Measurements from ENCODE around the gene RGS18. TPM values are rescaled to one million over a fixed set of nuclear protein-coding genes. Genes with fewer than 3 reads are reported as not detected.

Gene RGS18
- total and polyA plus RNA-seq, 2 of the 4 experiments (the other 2 are of a cell fraction): 0.09 to 0.18 TPM

DNA sequence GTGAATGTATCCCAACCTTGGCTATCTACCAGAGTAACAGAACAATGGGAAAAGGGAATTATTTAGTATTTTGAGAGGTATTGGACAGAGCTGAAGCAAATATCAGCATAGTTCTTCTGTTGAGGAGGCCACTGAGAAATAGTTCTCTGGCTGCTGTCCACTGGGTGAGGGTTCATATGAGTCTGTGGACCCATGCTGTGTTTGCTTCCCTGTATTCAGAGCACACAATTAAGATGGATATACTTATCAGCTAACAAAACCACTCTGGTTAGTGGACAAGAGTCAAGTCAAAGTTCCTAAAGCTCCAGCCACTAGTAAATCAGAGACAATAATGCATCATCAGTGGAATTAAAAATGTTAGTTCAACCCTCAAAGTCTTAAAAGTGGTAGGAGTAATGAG lies 66.1 kb downstream of the RGS18 start:
- Histone ChIP-seq H3K9ac (ENCODE audit: low read depth, low read length) (no peak overlapping the region), H2BK5ac (ENCODE audit: low read depth, low read length, poor library complexity, severe bottlenecking) (peak overlapping the region; percentile 47), H3K23ac (ENCODE audit: low read depth, low read length) (no peak overlapping the region), H3K14ac (replicated peaks; ENCODE audit: low read depth, low read length) (0 out of 2 replicates have a peak overlapping the region, but pooled peaks have one; percentile 25), H3K4me1 (ENCODE audit: control insufficient read depth, insufficient read depth, low read length) (no peaks in the 10 kb centered on the region; the same call in 1 of the 2 replicates), H3K4me2 (ENCODE audit: low read depth, low read length) (no peak overlapping the region), H2AFZ (replicated peaks; ENCODE audit: low read length, poor library complexity) (no peak overlapping the region), H3K9me3 (ENCODE audit: control insufficient read depth, insufficient read depth, low read length) (no peaks in the 10 kb centered on the region; the same call in 1 of the 2 replicates), H3K79me1 (ENCODE audit: low read depth in 1 of 2, low read length in 2 of 2) (no peaks in the 10 kb centered on the region), H4K5ac (ENCODE audit: low read depth, low read length) (peak overlapping the region; percentile 63; the same call in 1 of the 2 replicates), H4K91ac (ENCODE audit: insufficient read depth, low read depth, low read length) (no peak overlapping the region; the same call in 1 of the 2 replicates), H2AK9ac (replicated peaks; ENCODE audit: low read depth, low read length, poor library complexity) (no peak overlapping the region), H4K8ac (ENCODE audit: low read depth in 2 of 2, low read length in 2 of 2) (no peak overlapping the region), H3K27ac (ENCODE audit: insufficient read depth, low read length) (no peak overlapping the region), H4K20me1 (ENCODE audit: insufficient read depth, low read length) (no peaks in the 10 kb centered on the region), H2BK15ac (ENCODE audit: low read depth, low read length) (peak overlapping the region; percentile 85; the same call in 2 of the 3 replicates), H3K56ac (ENCODE audit: extremely low read depth, insufficient read depth, low read length) (no peak overlapping the region), H3K18ac (ENCODE audit: low read depth, low read length) (peak overlapping the region; percentile 74; the same call in 1 of the 2 replicates), H3K4me3 (ENCODE audit: insufficient read depth, low read depth, low read length) (no peak overlapping the region), H2BK120ac (ENCODE audit: low read depth, low read length) (peak overlapping the region; percentile 36), H2AK5ac (ENCODE audit: low read depth, low read length) (no peak overlapping the region), H3K36me3 (ENCODE audit: control insufficient read depth, insufficient read depth, low read length) (no peaks in the 10 kb centered on the region), H3K9me1 (ENCODE audit: insufficient read depth, low read length) (0 out of 2 replicates have a peak, but pooled peaks cover 3% of the 10 kb centered on the region), H3K4ac (ENCODE audit: low read depth, low read length) (no peak overlapping the region), H2BK20ac (ENCODE audit: low read depth, low read length) (peak overlapping the region; percentile 65; the same call in 1 of the 2 replicates), H3K27me3 (ENCODE audit: control insufficient read depth, insufficient read depth, low read length) (no peaks in the 10 kb centered on the region)
- TF ChIP-seq, protein P1, sequence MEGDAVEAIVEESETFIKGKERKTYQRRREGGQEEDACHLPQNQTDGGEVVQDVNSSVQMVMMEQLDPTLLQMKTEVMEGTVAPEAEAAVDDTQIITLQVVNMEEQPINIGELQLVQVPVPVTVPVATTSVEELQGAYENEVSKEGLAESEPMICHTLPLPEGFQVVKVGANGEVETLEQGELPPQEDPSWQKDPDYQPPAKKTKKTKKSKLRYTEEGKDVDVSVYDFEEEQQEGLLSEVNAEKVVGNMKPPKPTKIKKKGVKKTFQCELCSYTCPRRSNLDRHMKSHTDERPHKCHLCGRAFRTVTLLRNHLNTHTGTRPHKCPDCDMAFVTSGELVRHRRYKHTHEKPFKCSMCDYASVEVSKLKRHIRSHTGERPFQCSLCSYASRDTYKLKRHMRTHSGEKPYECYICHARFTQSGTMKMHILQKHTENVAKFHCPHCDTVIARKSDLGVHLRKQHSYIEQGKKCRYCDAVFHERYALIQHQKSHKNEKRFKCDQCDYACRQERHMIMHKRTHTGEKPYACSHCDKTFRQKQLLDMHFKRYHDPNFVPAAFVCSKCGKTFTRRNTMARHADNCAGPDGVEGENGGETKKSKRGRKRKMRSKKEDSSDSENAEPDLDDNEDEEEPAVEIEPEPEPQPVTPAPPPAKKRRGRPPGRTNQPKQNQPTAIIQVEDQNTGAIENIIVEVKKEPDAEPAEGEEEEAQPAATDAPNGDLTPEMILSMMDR (conservative IDR thresholded peaks at IDR 0.05; ENCODE audit: low read depth, low read length): no peak
- TF ChIP-seq NFE2L2 (IDR thresholded peaks at IDR 0.05; ENCODE audit: low read depth, low read length) (no peak), POLR2A (IDR thresholded peaks at IDR 0.05; ENCODE audit: low read depth, low read length) (no peak), RCOR1 (IDR thresholded peaks at IDR 0.05; ENCODE audit: insufficient replicate concordance, low read length) (no peak), RFX5 (IDR thresholded peaks at IDR 0.05; ENCODE audit: low read depth, low read length) (no peak), MXI1 (IDR thresholded peaks at IDR 0.05; ENCODE audit: borderline replicate concordance, low read depth, low read length) (no peak), SMC3 (IDR thresholded peaks at IDR 0.05; ENCODE audit: low read depth, low read length) (no peak), MAFK (IDR thresholded peaks at IDR 0.05; ENCODE audit: low read depth, low read length) (no peak), CEBPB (IDR thresholded peaks at IDR 0.05; ENCODE audit: low read depth, low read length) (no peak), RAD21 (IDR thresholded peaks at IDR 0.05; ENCODE audit: low read length) (no peak)
- TF ChIP-seq, protein P2, sequence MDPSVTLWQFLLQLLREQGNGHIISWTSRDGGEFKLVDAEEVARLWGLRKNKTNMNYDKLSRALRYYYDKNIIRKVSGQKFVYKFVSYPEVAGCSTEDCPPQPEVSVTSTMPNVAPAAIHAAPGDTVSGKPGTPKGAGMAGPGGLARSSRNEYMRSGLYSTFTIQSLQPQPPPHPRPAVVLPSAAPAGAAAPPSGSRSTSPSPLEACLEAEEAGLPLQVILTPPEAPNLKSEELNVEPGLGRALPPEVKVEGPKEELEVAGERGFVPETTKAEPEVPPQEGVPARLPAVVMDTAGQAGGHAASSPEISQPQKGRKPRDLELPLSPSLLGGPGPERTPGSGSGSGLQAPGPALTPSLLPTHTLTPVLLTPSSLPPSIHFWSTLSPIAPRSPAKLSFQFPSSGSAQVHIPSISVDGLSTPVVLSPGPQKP (IDR thresholded peaks at IDR 0.05; ENCODE audit: borderline replicate concordance, low read depth, low read length): no peak
- TF ChIP-seq, protein P3, sequence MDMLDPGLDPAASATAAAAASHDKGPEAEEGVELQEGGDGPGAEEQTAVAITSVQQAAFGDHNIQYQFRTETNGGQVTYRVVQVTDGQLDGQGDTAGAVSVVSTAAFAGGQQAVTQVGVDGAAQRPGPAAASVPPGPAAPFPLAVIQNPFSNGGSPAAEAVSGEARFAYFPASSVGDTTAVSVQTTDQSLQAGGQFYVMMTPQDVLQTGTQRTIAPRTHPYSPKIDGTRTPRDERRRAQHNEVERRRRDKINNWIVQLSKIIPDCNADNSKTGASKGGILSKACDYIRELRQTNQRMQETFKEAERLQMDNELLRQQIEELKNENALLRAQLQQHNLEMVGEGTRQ (IDR thresholded peaks at IDR 0.05; ENCODE audit: low read depth, low read length): no peak
- DNase-seq: no peak
- ChIA-PET CTCF (no interaction called here), POLR2A (ENCODE audit: unreplicated experiment) (no interaction called here)
- intact Hi-C loops (cut with micrococcal nuclease) (no loop called here), dilution Hi-C loops (cut with HindIII; ENCODE audit: low sequenced_read_pairs, unreplicated experiment) (no loop called here), in situ Hi-C loops (cut with MboI; ENCODE audit: low sequenced_read_pairs) (no loop called here)
- no peak for ATAC-seq (ENCODE audit: low read depth)
- BruUV-seq (replicated peaks): no TSS peak

All from IMR-90 (cell line).